H1 (cell line): ENCODE results near the gene ABLIM1. TPM values are rescaled to one million over a fixed set of nuclear protein-coding genes. Genes with fewer than 3 reads are reported as not detected.

Experiments used
- CTCF ChIA-PET: fragments of 300-600 bp; sonication (Branson Sonifier 250); formaldehyde crosslinking; loops from one replicate; lab custom pipeline; 2021; ENCODE audit not compliant: partially characterized antibody; lab: Charles Lee
- POLR2A ChIA-PET: fragments of 300-600 bp; sonication (Branson Sonifier 250); formaldehyde crosslinking; loops from one replicate; lab custom pipeline; 2021; ENCODE audit warnings: inconsistent platforms; ENCODE audit not compliant: partially characterized antibody; lab: Charles Lee
- DNase-seq, 2 experiments: peaks; one replicate each; pipeline versions ENCODE4 v3.0.0 to v3.0.0-alpha.2; 2010 to 2022; ENCODE audit warnings: low spot score in 2 of 2, low read depth in 1 of 2, mixed read lengths in 1 of 2
- FAIRE-seq: peaks from 2 replicates; lab custom pipeline; 2011; peaks lifted over from hg19 to GRCh38; lab: Jason Lieb, UNC
- H2AFZ ChIP-seq: 2 replicates; pipeline ENCODE4 v1.8.1; 2012; ENCODE audit warnings: low read length, inconsistent platforms
- H2AK5ac ChIP-seq: 2 replicates; pipeline ENCODE4 v1.6.1; 2013; ENCODE audit warnings: low read depth, low read length
- H2BK120ac ChIP-seq: replicated peaks from 2 replicates; pipeline ENCODE3; 2013; ENCODE audit warnings: low read depth, low read length, inconsistent platforms
- H2BK12ac ChIP-seq: 2 replicates; pipeline ENCODE4 v1.6.1; 2013; ENCODE audit warnings: low read depth, low read length
- H2BK15ac ChIP-seq: 2 replicates; pipeline ENCODE4 v1.6.1; 2013; ENCODE audit warnings: low read length
- H2BK20ac ChIP-seq: 2 replicates; pipeline ENCODE4 v1.6.1; 2013; ENCODE audit warnings: low read length
- H2BK5ac ChIP-seq: 2 replicates; pipeline ENCODE4 v1.6.1; 2013; ENCODE audit warnings: low read depth, low read length
- H3K14ac ChIP-seq: 2 replicates; pipeline ENCODE4 v1.6.1; 2013; ENCODE audit warnings: inconsistent platforms; ENCODE audit not compliant: insufficient read length
- H3K18ac ChIP-seq: 2 replicates; pipeline ENCODE4 v1.6.1; 2013; ENCODE audit warnings: low read length; ENCODE audit errors: extremely low read depth
- H3K23ac ChIP-seq: 2 replicates; pipeline ENCODE4 v1.6.1; 2013; ENCODE audit warnings: inconsistent platforms; ENCODE audit not compliant: insufficient read length
- H3K23me2 ChIP-seq: 2 replicates; pipeline ENCODE4 v1.6.1; 2013; ENCODE audit warnings: low read depth, low read length
- H3K27ac ChIP-seq: 2 replicates; pipeline ENCODE4 v1.6.1; 2011; ENCODE audit warnings: low read depth, low read length, inconsistent platforms
- H3K27me3 ChIP-seq, 4 experiments: replicated peaks in 1 of 4; 1 replicate in 1 of 4; 2 replicates in 3 of 4; pipeline versions ENCODE4 v1.6.1 to v1.8.1; 2011 to 2013; ENCODE audit warnings: low read length in 3 of 4, mild to moderate bottlenecking in 3 of 4, inconsistent platforms in 2 of 4, mixed read lengths in 2 of 4, moderate library complexity in 1 of 4; ENCODE audit not compliant: control insufficient read depth in 3 of 4, insufficient read depth in 3 of 4; ENCODE audit errors: extremely low read depth in 1 of 4
- H3K36me3 ChIP-seq, 4 experiments: 2 replicates each; pipeline versions ENCODE4 v1.6.1 to v1.8.1; 2011 to 2013; ENCODE audit warnings: mild to moderate bottlenecking in 4 of 4, low read length in 3 of 4, moderate library complexity in 2 of 4, control low read depth in 1 of 4, inconsistent platforms in 1 of 4; ENCODE audit not compliant: insufficient read depth in 4 of 4, control insufficient read depth in 2 of 4
- H3K4ac ChIP-seq: replicated peaks from 2 replicates; pipeline ENCODE3; 2013; ENCODE audit warnings: low read length, low read depth, mixed read lengths, inconsistent platforms; ENCODE audit not compliant: insufficient read length
- H3K4me1 ChIP-seq, 4 experiments: replicated peaks in 1 of 4; 1 replicate in 1 of 4; 2 replicates in 3 of 4; pipeline versions ENCODE4 v1.6.1 to v1.8.1; 2011 to 2013; ENCODE audit warnings: low read length in 3 of 4, inconsistent platforms in 2 of 4, mixed read lengths in 1 of 4; ENCODE audit not compliant: insufficient read depth in 4 of 4, control insufficient read depth in 3 of 4
- H3K4me2 ChIP-seq, 2 experiments: 2 replicates each; pipeline versions ENCODE4 v1.6.1 to v1.8.1; 2011 to 2013; ENCODE audit warnings: low read depth in 2 of 2, low read length in 2 of 2, control low read depth in 1 of 2, inconsistent platforms in 1 of 2, mild to moderate bottlenecking in 1 of 2; ENCODE audit not compliant: insufficient read depth in 1 of 2
- H3K4me3 ChIP-seq, 4 experiments: fragments of 200-600, 300-600 bp in 1 of 4; sonication (generic), shearing (Covaris generic), sonication (Bioruptor Twin) in 1 of 4; 2 replicates each; pipeline versions ENCODE4 v1.5.1 to v1.8.1; 2011 to 2016; ENCODE audit warnings: low read length in 4 of 4, low read depth in 3 of 4, control low read depth in 2 of 4, inconsistent platforms in 2 of 4, mild to moderate bottlenecking in 2 of 4, mixed read lengths in 1 of 4, moderate library complexity in 1 of 4; ENCODE audit not compliant: insufficient read depth in 2 of 4; ENCODE audit errors: extremely low read depth in 1 of 4
- H3K56ac ChIP-seq: replicated peaks from 2 replicates; pipeline ENCODE3; 2013; ENCODE audit warnings: low read depth, mild to moderate bottlenecking, mixed read lengths, low read length, inconsistent platforms; ENCODE audit not compliant: insufficient read length
- H3K79me1 ChIP-seq: 2 replicates; pipeline ENCODE4 v1.6.1; 2013; ENCODE audit warnings: low read depth, low read length, control low read depth
- H3K79me2 ChIP-seq, 2 experiments: 2 replicates each; pipeline versions ENCODE4 v1.6.1 to v1.8.1; 2012 to 2013; ENCODE audit warnings: low read length in 2 of 2, mild to moderate bottlenecking in 2 of 2, inconsistent platforms in 1 of 2; ENCODE audit not compliant: insufficient read depth in 2 of 2, control insufficient read depth in 1 of 2
- H3K9ac ChIP-seq, 4 experiments: replicated peaks in 1 of 4; 1 replicate in 1 of 4; 2 replicates in 3 of 4; pipeline versions ENCODE4 v1.6.1 to v1.8.1; 2011 to 2013; ENCODE audit warnings: low read depth in 3 of 4, low read length in 3 of 4, control low read depth in 2 of 4, mild to moderate bottlenecking in 2 of 4, moderate library complexity in 2 of 4, inconsistent platforms in 1 of 4; ENCODE audit errors: extremely low read depth in 1 of 4
- H3K9me3 ChIP-seq, 2 experiments: 2 replicates each; pipeline versions ENCODE4 v1.6.1 to v1.8.1; 2012 to 2013; ENCODE audit warnings: mild to moderate bottlenecking in 2 of 2, moderate library complexity in 2 of 2, control low read depth in 1 of 2, inconsistent platforms in 1 of 2, low read depth in 1 of 2, low read length in 1 of 2, mixed read lengths in 1 of 2; ENCODE audit not compliant: insufficient read depth in 2 of 2
- H4K20me1 ChIP-seq, 2 experiments: replicated peaks in 1 of 2; 2 replicates each; pipeline versions ENCODE3 to v1.8.1; 2011 to 2013; ENCODE audit warnings: inconsistent platforms in 2 of 2, low read length in 2 of 2, mild to moderate bottlenecking in 1 of 2; ENCODE audit not compliant: insufficient read depth in 2 of 2, control insufficient read depth in 1 of 2
- H4K5ac ChIP-seq: 2 replicates; pipeline ENCODE4 v1.6.1; 2013; ENCODE audit warnings: low read length, low read depth, mixed read lengths, inconsistent platforms; ENCODE audit not compliant: insufficient read length
- H4K8ac ChIP-seq: 2 replicates; pipeline ENCODE4 v1.8.0; 2013; ENCODE audit warnings: mild to moderate bottlenecking, moderate library complexity, low read length, inconsistent platforms; ENCODE audit not compliant: insufficient read depth; ENCODE audit errors: extremely low read depth
- H4K91ac ChIP-seq: replicated peaks from 2 replicates; pipeline ENCODE3; 2013; ENCODE audit warnings: low read length, mixed read lengths, inconsistent platforms; ENCODE audit not compliant: insufficient read length
- ATF3 ChIP-seq: IDR thresholded peaks from 2 replicates; pipeline ENCODE4 v1.6.1; 2011; ENCODE audit warnings: low read depth, mild to moderate bottlenecking, low read length; ENCODE audit not compliant: insufficient read depth
- CEBPB ChIP-seq: IDR thresholded peaks from 2 replicates; pipeline ENCODE4 v1.6.1; 2012; ENCODE audit warnings: low read depth, low read length
- EZH2 ChIP-seq: fragments of 200-600 bp; sonication (generic); IDR thresholded peaks from 2 replicates; pipeline ENCODE4 v1.7.1; 2012; ENCODE audit warnings: low read depth, mild to moderate bottlenecking, moderate library complexity, low read length, inconsistent platforms; ENCODE audit not compliant: severe bottlenecking
- GTF2F1 ChIP-seq: IDR thresholded peaks from 2 replicates; pipeline ENCODE4 v1.6.1; 2012; ENCODE audit warnings: low read depth, low read length, improper control_type of control experiment, borderline replicate concordance
- JUN ChIP-seq: IDR thresholded peaks from 2 replicates; pipeline ENCODE4 v1.6.1; 2011; ENCODE audit warnings: low read depth, mild to moderate bottlenecking, improper control_type of control experiment, low read length
- RNF2 ChIP-seq: fragments of 200-900, 300-1000 bp; sonication (generic); IDR thresholded peaks from 2 replicates; pipeline ENCODE4 v1.7.1; 2016; ENCODE audit warnings: borderline replicate concordance, low read depth, mild to moderate bottlenecking, antibody characterized with exemption, low read length; ENCODE audit not compliant: poor library complexity, severe bottlenecking; ENCODE audit errors: missing control alignments
- SIN3A ChIP-seq, 2 experiments: IDR thresholded peaks in 1 of 2; conservative IDR thresholded peaks in 1 of 2; 2 replicates each; pipeline ENCODE4 v1.6.1; 2011 to 2012; ENCODE audit warnings: low read length in 2 of 2, improper control_type of control experiment in 1 of 2, low read depth in 1 of 2, mild to moderate bottlenecking in 1 of 2
- SUZ12 ChIP-seq: fragments of 200-600 bp; sonication (generic); IDR thresholded peaks from 2 replicates; pipeline ENCODE4 v1.6.1; 2012; ENCODE audit warnings: mild to moderate bottlenecking, inconsistent platforms, low read length, moderate library complexity, mixed read lengths
- TAF1 ChIP-seq: IDR thresholded peaks from 2 replicates; pipeline ENCODE4 v1.6.1; 2011; ENCODE audit warnings: mild to moderate bottlenecking, low read depth, low read length
- TAF7 ChIP-seq: optimal IDR thresholded peaks from 2 replicates; pipeline ENCODE3; 2011; ENCODE audit warnings: low read depth, mild to moderate bottlenecking, inconsistent platforms, low read length, moderate library complexity, borderline replicate concordance
- TCF12 ChIP-seq: IDR thresholded peaks from 2 replicates; pipeline ENCODE4 v1.6.1; 2011; ENCODE audit warnings: low read depth, mild to moderate bottlenecking, low read length
- WGBS, 2 experiments: shearing (Covaris generic) in 1 of 2; methylation state at CpG; one replicate each; pipeline versions ENCODE4 v1.1.6 to v1.1.7; 2013 to 2015; ENCODE audit warnings: low lambda C conversion rate in 2 of 2, mixed read lengths in 2 of 2, inconsistent platforms in 1 of 2, low coverage in 1 of 2, missing lambda C conversion rate in 1 of 2; ENCODE audit not compliant: insufficient replicate concordance in 2 of 2, insufficient coverage in 1 of 2, insufficient read length in 1 of 2; ENCODE audit errors: extremely low coverage in 1 of 2, missing lambda C conversion rate in 1 of 2; 5-methylcytosine and 5-hydroxymethylcytosine counted together
- polyA plus RNA-seq, 7 experiments: library from polyadenylated mRNA; depleted of rRNA in 3 of 7; stranded (reverse) in 5 of 7; unstranded in 2 of 7; fragments of >200 nt in 5 of 7; fragments of 200-250 nt in 2 of 7; gene quantifications; 1 replicate in 5 of 7; 2 replicates in 1 of 7; 4 replicates in 1 of 7; pipeline versions ENCODE4 v1.2.1 to v1.2.3, GENCODE V29; 2011 to 2013; ENCODE audit warnings: missing spikeins in 2 of 7, mixed read lengths in 2 of 7
- total RNA-seq: library from RNA; stranded (reverse); fragmentation: NEBNext Ultra II Directional; extraction: Animal tissue kit (Norgen Biotek cat#: 25700); gene quantifications from 2 replicates; pipeline ENCODE4 v1.2.1, GENCODE V29; 2021

Gene ABLIM1
- total and polyA plus RNA-seq, 2 of the 8 experiments (the other 6 are each of a cell fraction or from before 2014, with no cell fraction given) = 51.2 to 51.7 TPM

- Histone ChIP-seq H3K79me2 (no peaks in the 10 kb centered on the region), H3K23me2 (no peaks in the 10 kb centered on the region), H3K23ac (no peak overlapping the region), H3K36me3 (no peaks in the 10 kb centered on the region), H2BK12ac (no peak overlapping the region), H3K14ac (no peak overlapping the region), H2AFZ (no peak overlapping the region), H3K79me1 (no peaks in the 10 kb centered on the region), H3K4me1 (no peaks in the 10 kb centered on the region; a peak in 1 of 7 replicates), H4K91ac (no peak overlapping the region), H4K5ac (no peak overlapping the region), H2BK5ac (no peak overlapping the region), H3K9me3 (no peaks in the 10 kb centered on the region), H2BK120ac (no peak overlapping the region), H3K4me2 (no peak overlapping the region), H3K27ac (no peak overlapping the region), H3K4me3 (no peak overlapping the region), H3K4ac (no peak overlapping the region), H4K20me1 (no peaks in the 10 kb centered on the region), H2BK15ac (no peak overlapping the region), H2AK5ac (no peak overlapping the region), H3K56ac (no peak overlapping the region), H3K9ac (no peak overlapping the region), H3K18ac (no peak overlapping the region), H3K27me3 (no peaks in the 10 kb centered on the region), H2BK20ac (no peak overlapping the region)
- ChIA-PET CTCF (interaction anchor here (0.6 to 1.3 kb wide), 5 partner anchors 134 to 300 kb away, joined by 3 to 4 read pairs (median 3); no protein-coding TSS in a partner anchor), POLR2A (interaction anchor here (1.1 kb wide), 1 partner anchor 9 kb away, joined by 3 read pairs; no protein-coding TSS in a partner anchor)
- WGBS, 2 experiments = 90% methylated on average over 3 of the region's 3 CpGs; no CpG with 5 or more reads in 1 of the 2 experiments
- no peak for DNase-seq
- peak; percentile 7 for FAIRE-seq
- TF ChIP-seq RNF2 = no peak
- no peak for TF ChIP-seq TAF1
- TF ChIP-seq GTF2F1 = no peak
- no peak for TF ChIP-seq EZH2
- TF ChIP-seq ATF3 = no peak
- TF ChIP-seq SIN3A (conservative IDR thresholded peaks at IDR 0.05 in 1 of 2, IDR thresholded peaks at IDR 0.05 in 1 of 2; ENCODE audit: low read depth in 1 of 2, low read length in 2 of 2) = no peak
- no peak for TF ChIP-seq CEBPB
- TF ChIP-seq TCF12 = no peak
- no peak for TF ChIP-seq TAF7
- TF ChIP-seq SUZ12 = no peak
- no peak for TF ChIP-seq JUN
- TF ChIP-seq, all 59 proteins: peak for 0
- H4K8ac ChIP-seq = no peak overlapping the region
These were observed 29.4 kb upstream of the ABLIM1 start for GRCh38 chr10:114687459-114687858.
